Gastrocnemius medialis (tissue), 4 donors: ENCODE measurements around the gene NAV1.

ENCODE experiments used
- CTCF ChIP-seq, 5 experiments: fragments of 450-650 bp in 3 of 5; fragments of 200-600 bp in 2 of 5; sonication (generic) in 2 of 5; IDR thresholded peaks in 4 of 5; conservative IDR thresholded peaks in 1 of 5; 1 replicate in 4 of 5; 2 replicates in 1 of 5; pipeline ENCODE4 v1.5.1; 2016 to 2019; ENCODE audit warnings: antibody characterized with exemption in 5 of 5, mild to moderate bottlenecking in 3 of 5, moderate library complexity in 3 of 5
- POLR2A ChIP-seq, 2 donors: fragments of 450-650 bp; IDR thresholded peaks; one replicate each; pipeline ENCODE4 v1.6.1; 2017; ENCODE audit warnings: antibody characterized with exemption in 2 of 2, mild to moderate bottlenecking in 2 of 2, moderate library complexity in 2 of 2

DNA sequence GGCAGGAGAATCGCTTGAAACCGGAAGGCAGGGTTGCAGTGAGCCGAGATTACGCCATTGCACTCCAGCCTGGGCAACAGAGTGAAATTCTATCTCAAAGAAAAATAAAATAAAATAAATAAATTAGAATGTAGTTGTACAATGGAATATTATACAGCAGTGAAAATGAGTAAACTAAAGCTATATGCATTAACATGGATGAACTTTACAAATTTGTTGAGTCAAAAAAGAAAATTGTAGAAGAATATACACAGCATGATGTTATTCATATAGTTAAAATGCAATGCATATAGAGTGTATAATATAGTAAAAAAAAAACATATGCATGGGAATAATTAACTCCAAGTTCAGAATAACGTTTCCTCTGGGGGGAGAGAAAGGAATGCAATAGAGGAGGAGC lies 11.0 kb upstream of the NAV1 start:
- TF ChIP-seq POLR2A (IDR thresholded peaks at IDR 0.05) (no peak), CTCF (IDR thresholded peaks at IDR 0.05 in 4 of 5, conservative IDR thresholded peaks at IDR 0.05 in 1 of 5) (no peak)
